Fibroblast of skin of scalp (primary cell): ENCODE results near the gene FBF1.
"Not testable (repeated sequence)": the region's sequence is repeated elsewhere in the genome, so short reads cannot be mapped to it uniquely, and the experiment has no call there.

Experiments used
- DNase-seq: peaks from one replicate; pipeline ENCODE4 v3.0.0-alpha.2; 2013

FBF1 gene

GRCh38 chr17:75895370-75896155, 45.3 kb downstream of the FBF1 start:
- peak; percentile 51 for DNase-seq

- DNase-seq, result no peak
Measured at GRCh38 chr17:75894049-75894733, 46.7 kb downstream of the FBF1 start.

- DNase-seq, result no peak
Measured at GRCh38 chr17:75893305-75894048, 47.4 kb downstream of the FBF1 start.

GRCh38 chr17:75892556-75893224, 48.2 kb downstream of the FBF1 start:
- no peak for DNase-seq

- no peak for DNase-seq
Measured at GRCh38 chr17:75891605-75892555, 49.0 kb downstream of the FBF1 start.

- DNase-seq, result no peak
Measured at GRCh38 chr17:75891022-75891604, 49.7 kb downstream of the FBF1 start.

GRCh38 chr17:75889454-75889853, 51.4 kb downstream of the FBF1 start:
- no peak for DNase-seq

GRCh38 chr17:75888484-75888883, 52.4 kb downstream of the FBF1 start:
- DNase-seq, result no peak

- not testable (repeated sequence) for DNase-seq
Measured at GRCh38 chr17:75885860-75886259, 55.0 kb downstream of the FBF1 start.

- DNase-seq, result no peak
Measured at GRCh38 chr17:75885431-75885830, 55.4 kb downstream of the FBF1 start.

GRCh38 chr17:75881678-75882454, 59.0 kb downstream of the FBF1 start:
- DNase-seq, result no peak

GRCh38 chr17:75880266-75880665, 60.6 kb downstream of the FBF1 start:
- no peak for DNase-seq

- DNase-seq, result peak; percentile 60
Measured at GRCh38 chr17:75878174-75878998, 62.5 kb downstream of the FBF1 start, which contains the start of gene TRIM47. TSS of gene TRIM47 (minus strand) at chr17:75878581. CDS start at chr17:75878548, 33 bp downstream.

- DNase-seq, result peak; percentile 58
Measured at GRCh38 chr17:75877752-75878173, 63.1 kb downstream of the FBF1 start.

GRCh38 chr17:75876938-75877751, 63.7 kb downstream of the FBF1 start:
- DNase-seq, result peak; percentile 93

GRCh38 chr17:75876190-75876937, 64.5 kb downstream of the FBF1 start:
- no peak for DNase-seq

GRCh38 chr17:75875940-75876189, 65.0 kb downstream of the FBF1 start:
- DNase-seq, result no peak
